HUES64 (cell line): Measurements from ENCODE around the gene DHX57. TPM values are rescaled to one million over a fixed set of nuclear protein-coding genes. Genes with fewer than 3 reads are reported as not detected.

Experiments
- H3K27ac ChIP-seq: 2 replicates; pipeline ENCODE4 v1.7.0; 2013; ENCODE audit warnings: low read depth, low read length, inconsistent platforms
- H3K27me3 ChIP-seq: 2 replicates; pipeline ENCODE4 v1.6.1; 2013; ENCODE audit warnings: mild to moderate bottlenecking, low read length; ENCODE audit not compliant: insufficient read depth
- H3K36me3 ChIP-seq: 2 replicates; pipeline ENCODE4 v1.6.1; 2013; ENCODE audit warnings: mild to moderate bottlenecking, low read length; ENCODE audit not compliant: insufficient read depth
- H3K4me1 ChIP-seq: 2 replicates; pipeline ENCODE4 v1.6.1; 2013; ENCODE audit warnings: mild to moderate bottlenecking, low read length, moderate library complexity; ENCODE audit not compliant: insufficient read depth
- H3K4me3 ChIP-seq: 2 replicates; pipeline ENCODE4 v1.5.1; 2013; ENCODE audit warnings: mild to moderate bottlenecking, low read length, moderate library complexity
- H3K9ac ChIP-seq: 2 replicates; pipeline ENCODE4 v1.6.1; 2013; ENCODE audit warnings: mild to moderate bottlenecking, low read depth, low read length
- H3K9me3 ChIP-seq: 2 replicates; pipeline ENCODE4 v1.6.1; 2013; ENCODE audit warnings: low read depth, low read length; ENCODE audit not compliant: insufficient read depth
- WGBS: fragments of 150-250, 120-280 bp; methylation state at CpG from one replicate; pipeline ENCODE4 v1.1.7; 2013; ENCODE audit warnings: missing lambda C conversion rate; 5-methylcytosine and 5-hydroxymethylcytosine counted together
- polyA plus RNA-seq, 2 experiments: library from polyadenylated mRNA; stranded (reverse); fragments of 50-300 nt; gene quantifications; one replicate each; pipeline ENCODE4 v1.2.3, GENCODE V29; 2013

DHX57 gene, protein sequence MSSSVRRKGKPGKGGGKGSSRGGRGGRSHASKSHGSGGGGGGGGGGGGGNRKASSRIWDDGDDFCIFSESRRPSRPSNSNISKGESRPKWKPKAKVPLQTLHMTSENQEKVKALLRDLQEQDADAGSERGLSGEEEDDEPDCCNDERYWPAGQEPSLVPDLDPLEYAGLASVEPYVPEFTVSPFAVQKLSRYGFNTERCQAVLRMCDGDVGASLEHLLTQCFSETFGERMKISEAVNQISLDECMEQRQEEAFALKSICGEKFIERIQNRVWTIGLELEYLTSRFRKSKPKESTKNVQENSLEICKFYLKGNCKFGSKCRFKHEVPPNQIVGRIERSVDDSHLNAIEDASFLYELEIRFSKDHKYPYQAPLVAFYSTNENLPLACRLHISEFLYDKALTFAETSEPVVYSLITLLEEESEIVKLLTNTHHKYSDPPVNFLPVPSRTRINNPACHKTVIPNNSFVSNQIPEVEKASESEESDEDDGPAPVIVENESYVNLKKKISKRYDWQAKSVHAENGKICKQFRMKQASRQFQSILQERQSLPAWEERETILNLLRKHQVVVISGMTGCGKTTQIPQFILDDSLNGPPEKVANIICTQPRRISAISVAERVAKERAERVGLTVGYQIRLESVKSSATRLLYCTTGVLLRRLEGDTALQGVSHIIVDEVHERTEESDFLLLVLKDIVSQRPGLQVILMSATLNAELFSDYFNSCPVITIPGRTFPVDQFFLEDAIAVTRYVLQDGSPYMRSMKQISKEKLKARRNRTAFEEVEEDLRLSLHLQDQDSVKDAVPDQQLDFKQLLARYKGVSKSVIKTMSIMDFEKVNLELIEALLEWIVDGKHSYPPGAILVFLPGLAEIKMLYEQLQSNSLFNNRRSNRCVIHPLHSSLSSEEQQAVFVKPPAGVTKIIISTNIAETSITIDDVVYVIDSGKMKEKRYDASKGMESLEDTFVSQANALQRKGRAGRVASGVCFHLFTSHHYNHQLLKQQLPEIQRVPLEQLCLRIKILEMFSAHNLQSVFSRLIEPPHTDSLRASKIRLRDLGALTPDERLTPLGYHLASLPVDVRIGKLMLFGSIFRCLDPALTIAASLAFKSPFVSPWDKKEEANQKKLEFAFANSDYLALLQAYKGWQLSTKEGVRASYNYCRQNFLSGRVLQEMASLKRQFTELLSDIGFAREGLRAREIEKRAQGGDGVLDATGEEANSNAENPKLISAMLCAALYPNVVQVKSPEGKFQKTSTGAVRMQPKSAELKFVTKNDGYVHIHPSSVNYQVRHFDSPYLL (N-terminal part only)
- 24.6 TPM for polyA plus RNA-seq (2013, experiment 1 of 2)
- 22.3 TPM for polyA plus RNA-seq (2013, experiment 2 of 2)

DNA sequence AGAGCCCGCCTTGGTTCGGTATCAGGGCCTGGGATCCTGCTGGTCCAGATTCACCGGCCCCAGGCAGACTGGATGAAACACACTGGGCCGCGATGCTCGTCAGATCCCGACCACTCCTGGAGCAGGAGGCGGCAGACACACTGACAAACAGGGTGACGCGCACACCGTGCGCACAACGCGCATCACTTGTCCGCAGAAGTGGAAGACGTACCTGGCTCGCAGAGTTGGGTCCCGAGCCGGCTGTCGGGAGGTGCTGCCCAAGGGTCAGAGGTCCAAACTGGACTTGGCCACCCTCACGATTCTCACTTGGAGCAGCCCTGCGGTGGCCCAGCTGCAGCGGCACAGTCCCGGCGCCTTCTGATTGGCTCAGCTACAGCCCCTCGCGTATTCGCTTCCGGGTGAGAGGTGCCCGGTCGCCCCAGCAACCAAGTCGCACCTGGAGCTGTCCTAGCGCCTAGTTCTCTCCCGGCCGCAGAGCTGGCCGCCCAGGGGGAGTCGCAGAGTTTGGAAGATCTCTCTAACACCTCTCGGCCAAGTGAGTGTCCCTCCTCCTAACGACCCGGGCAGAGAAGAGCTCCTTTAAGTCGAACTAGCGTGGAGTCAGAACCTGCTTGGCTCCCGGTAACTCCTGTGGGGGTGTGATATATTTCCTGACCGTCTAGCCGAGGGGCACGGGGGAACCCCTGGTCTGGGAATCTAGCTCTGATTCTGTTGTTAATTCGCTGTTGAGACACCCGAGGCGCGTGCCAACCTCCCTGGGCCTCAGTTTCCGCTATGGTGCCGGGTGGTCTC is at the start of gene DHX57, which contains the start of gene MORN2:
Gene DHX57, minus strand, starts transcription at position 359 of the 792 bp plus-strand sequence. CDS start 7,529 bp downstream, outside the sequence.
Gene MORN2, plus strand, starts transcription at position 401 of the 792 bp plus-strand sequence.
- no peaks in the 10 kb centered on the region for H3K27me3 ChIP-seq
- H3K36me3 ChIP-seq = no peaks in the 10 kb centered on the region
- H3K27ac ChIP-seq = no peak within 1 kb of the TSS
- H3K4me1 ChIP-seq = no peaks in the 10 kb centered on the region
- no peaks in the 10 kb centered on the region for H3K9me3 ChIP-seq
- H3K9ac ChIP-seq = peak within 1 kb of the TSS; percentile 71
- under 1% methylated on average over 52 of the region's 52 CpGs for WGBS
- H3K4me3 ChIP-seq = peak within 1 kb of the TSS; percentile 83

DNA sequence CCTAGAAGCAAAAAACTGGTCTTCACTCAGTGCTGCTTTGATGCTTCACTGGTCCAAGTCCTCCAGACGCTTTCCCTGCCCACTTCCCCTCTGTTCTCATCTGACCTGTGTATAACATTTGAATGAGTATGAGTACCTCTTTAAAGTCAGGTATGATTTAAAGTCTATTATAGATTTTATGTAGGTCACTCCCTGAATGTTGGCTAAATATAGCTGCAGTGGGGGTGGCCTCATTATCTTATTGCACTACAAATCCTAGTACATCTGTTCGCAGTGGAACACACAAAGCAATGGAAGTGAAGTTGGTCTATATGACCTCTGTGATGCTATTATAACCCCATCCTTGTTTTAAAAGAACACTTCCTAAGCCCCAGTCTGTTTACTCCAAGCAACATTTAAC is 47.2 kb upstream of the DHX57 start:
- Histone ChIP-seq H3K36me3 (no peaks in the 10 kb centered on the region), H3K27ac (no peak overlapping the region), H3K9ac (no peak overlapping the region), H3K4me3 (no peak overlapping the region), H3K9me3 (no peaks in the 10 kb centered on the region), H3K4me1 (no peaks in the 10 kb centered on the region; the same call in 1 of the 2 replicates), H3K27me3 (no peaks in the 10 kb centered on the region)
- WGBS = 100% methylated on average over 2 of the region's 2 CpGs

DNA sequence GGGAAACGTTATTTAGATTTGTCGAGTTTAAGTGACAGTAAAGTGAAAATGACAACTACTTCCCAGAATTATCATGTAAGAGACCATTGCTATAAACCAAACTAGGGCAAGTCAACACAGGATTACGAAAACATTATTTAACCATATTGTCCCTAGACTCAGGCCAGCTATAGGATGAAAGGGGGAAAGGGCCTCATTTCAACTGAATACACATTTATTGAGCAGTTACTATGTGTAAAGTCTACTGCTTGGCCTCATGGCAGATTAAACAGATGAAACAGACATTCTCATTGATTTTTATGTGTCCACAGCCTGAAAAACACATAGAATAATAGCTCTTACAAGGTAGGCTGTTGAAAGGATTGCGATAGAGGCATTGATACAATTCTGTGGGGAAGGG is 46.7 kb upstream of the DHX57 start:
- no peak overlapping the region for H3K4me3 ChIP-seq
- no peaks in the 10 kb centered on the region for H3K27me3 ChIP-seq
- no peaks in the 10 kb centered on the region; the same call in 1 of the 2 replicates for H3K4me1 ChIP-seq
- 85% methylated on average over 2 of the region's 4 CpGs for WGBS
- H3K36me3 ChIP-seq = no peaks in the 10 kb centered on the region
- no peaks in the 10 kb centered on the region for H3K9me3 ChIP-seq
- no peak overlapping the region for H3K9ac ChIP-seq
- H3K27ac ChIP-seq = no peak overlapping the region

DNA sequence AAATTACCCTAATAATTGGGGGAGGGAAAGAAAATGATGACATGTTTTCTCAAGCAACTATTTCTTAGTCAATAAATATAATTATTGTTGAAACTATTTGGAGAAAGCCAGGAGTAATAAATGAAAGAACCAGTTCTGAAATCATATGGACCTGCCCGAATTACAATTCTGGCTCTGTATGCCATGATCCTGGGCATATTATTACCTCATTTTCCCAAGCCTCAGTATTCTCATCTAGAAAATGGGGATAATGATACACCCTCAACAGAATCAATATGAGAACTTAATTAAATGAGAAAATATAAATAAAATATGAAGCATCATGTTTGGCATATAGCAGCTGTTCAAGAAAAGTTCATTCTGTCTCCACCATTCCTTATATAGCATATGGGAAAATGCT is 36.9 kb upstream of the DHX57 start:
- H3K36me3 ChIP-seq = no peaks in the 10 kb centered on the region
- no peak overlapping the region for H3K27ac ChIP-seq
- WGBS = 36% methylated on average over 1 of the region's 1 CpG
- no peaks in the 10 kb centered on the region for H3K9me3 ChIP-seq
- no peaks in the 10 kb centered on the region for H3K27me3 ChIP-seq
- no peak overlapping the region for H3K4me3 ChIP-seq
- no peak overlapping the region for H3K9ac ChIP-seq
- no peaks in the 10 kb centered on the region for H3K4me1 ChIP-seq

DNA sequence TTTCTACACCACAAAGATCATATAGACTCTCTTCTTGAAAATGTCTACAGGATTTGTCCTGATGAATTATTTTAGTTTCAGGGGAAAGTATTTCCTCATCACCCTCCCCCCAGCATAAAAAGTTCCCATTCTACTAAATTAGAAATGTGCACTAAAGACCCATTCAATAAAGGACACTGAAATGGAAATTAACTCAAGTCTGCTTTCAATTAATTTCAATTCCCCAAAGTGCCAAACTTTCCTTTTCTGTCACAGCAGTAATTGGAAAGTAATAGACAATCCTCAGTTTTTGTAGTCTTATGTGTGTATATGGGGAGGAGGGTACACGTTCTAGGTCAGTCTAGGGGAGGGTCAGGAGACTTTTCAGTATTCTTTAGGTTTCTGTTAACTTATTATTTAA is 35.5 kb upstream of the DHX57 start:
- no peak overlapping the region for H3K27ac ChIP-seq
- H3K36me3 ChIP-seq = no peaks in the 10 kb centered on the region
- no peak overlapping the region for H3K4me3 ChIP-seq
- no peaks in the 10 kb centered on the region for H3K9me3 ChIP-seq
- no peak overlapping the region for H3K9ac ChIP-seq
- H3K4me1 ChIP-seq = no peaks in the 10 kb centered on the region
- WGBS = no CpG with 5 or more reads among the region's 1 CpG
- no peaks in the 10 kb centered on the region for H3K27me3 ChIP-seq

DNA sequence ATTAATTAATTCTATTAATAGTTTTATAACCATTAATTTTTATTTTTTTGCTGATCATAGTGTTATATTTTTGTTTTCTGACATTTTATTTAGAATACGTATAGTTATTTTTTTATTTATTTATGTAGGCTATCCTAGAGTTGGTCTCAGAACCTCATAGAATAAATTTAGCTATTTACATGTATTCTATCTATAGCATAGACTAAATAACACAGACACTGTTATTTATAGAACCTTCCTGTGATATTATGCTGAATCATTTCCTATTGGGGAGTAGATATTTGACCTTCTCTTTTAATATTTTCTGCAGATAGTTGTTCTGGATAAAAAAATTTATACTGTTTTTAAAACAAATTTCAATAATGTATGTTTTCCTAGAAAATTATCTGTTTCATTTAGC is 34.1 kb upstream of the DHX57 start:
- Histone ChIP-seq H3K4me1 (no peaks in the 10 kb centered on the region), H3K9me3 (no peaks in the 10 kb centered on the region), H3K27me3 (no peaks in the 10 kb centered on the region), H3K36me3 (no peaks in the 10 kb centered on the region), H3K4me3 (no peak overlapping the region), H3K9ac (no peak overlapping the region), H3K27ac (no peak overlapping the region)
- WGBS = no CpG with 5 or more reads among the region's 1 CpG

DNA sequence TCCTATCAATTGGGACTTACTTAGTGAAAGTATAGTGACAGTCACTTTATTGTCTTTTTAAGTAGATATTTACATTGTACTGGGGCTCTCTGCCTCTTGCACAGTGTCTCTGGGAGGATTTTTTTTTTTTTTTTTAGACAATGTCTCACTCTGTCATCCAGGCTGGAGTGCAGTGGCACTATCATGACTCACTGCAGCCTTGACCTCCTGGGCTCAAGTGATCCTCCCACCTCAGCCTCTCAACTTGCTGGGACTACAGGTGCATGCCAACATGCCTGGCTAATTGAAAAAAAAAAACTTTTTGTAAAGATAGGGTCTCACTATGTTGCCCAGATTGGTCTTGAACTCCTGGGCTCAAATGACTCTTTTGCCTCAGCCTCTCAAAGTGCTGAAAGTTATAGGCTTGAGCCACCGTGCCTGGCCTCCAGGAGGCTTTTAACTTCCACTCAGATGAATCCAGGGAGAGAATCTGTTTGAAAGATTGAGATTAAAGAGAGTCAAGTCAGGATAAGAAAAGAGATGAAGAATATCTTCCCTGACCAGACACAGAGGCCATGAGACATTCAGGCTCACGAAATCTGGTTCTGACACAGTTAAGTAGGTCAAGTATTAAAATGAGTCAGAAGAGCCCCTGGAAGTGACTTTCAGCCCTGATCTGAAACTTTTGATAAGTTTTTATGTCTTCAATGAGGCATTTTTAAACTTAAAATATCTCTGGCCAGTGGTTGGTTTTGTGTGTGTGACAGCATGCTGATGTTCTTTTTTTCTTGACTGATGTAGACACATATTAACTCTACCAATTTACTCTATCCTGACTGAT is 32.2 kb upstream of the DHX57 start:
- H3K27me3 ChIP-seq = no peaks in the 10 kb centered on the region
- no peaks in the 10 kb centered on the region for H3K4me1 ChIP-seq
- H3K9me3 ChIP-seq = no peaks in the 10 kb centered on the region
- no peak overlapping the region for H3K4me3 ChIP-seq
- no peaks in the 10 kb centered on the region for H3K36me3 ChIP-seq
- 86% methylated on average over 2 of the region's 2 CpGs for WGBS
- H3K9ac ChIP-seq = no peak overlapping the region
- H3K27ac ChIP-seq = no peak overlapping the region

DNA sequence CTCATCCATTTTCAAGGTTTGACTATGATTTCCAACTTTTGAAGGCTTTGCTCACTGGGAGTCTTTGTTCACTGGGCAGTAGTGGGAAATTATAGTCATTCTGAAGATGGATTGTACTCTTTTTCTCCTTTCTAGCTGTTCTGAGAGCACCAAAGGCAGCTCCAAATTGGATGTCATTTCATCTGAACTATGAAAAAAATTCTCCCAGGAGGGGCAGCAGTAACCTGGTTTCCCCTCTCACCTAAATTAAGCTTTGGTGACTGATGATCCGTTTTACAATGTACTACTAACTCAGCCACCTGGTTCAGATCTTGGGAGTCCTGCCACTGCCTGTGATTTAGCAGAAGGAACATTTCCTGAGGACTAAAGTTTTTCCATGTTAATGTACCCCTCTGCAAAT is 31.5 kb upstream of the DHX57 start:
- Histone ChIP-seq H3K9ac (no peak overlapping the region), H3K27ac (no peak overlapping the region), H3K4me3 (no peak overlapping the region), H3K27me3 (no peaks in the 10 kb centered on the region), H3K36me3 (no peaks in the 10 kb centered on the region), H3K9me3 (no peaks in the 10 kb centered on the region), H3K4me1 (no peaks in the 10 kb centered on the region)
- 94% methylated on average over 1 of the region's 1 CpG for WGBS

DNA sequence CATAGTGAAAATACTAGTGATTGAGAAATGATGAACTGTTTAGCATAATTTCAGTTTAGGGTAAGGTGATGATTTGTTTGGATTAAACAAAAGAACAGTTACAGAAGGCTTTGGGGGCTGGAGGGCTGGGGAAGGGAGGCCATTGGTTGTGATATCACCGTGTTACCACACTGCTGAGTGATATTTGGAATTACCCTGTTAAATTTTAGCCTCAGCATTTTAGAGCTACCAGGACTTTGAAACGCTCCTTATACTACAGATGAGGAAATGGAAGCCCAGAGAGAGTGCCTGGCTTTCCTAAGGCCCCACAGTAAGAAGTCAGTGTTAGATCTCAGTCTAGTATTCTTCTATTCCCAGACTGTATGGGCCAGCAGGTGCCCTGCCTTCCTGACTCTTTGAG is 29.5 kb upstream of the DHX57 start:
- Histone ChIP-seq H3K9me3 (no peaks in the 10 kb centered on the region), H3K27ac (no peak overlapping the region), H3K27me3 (no peaks in the 10 kb centered on the region), H3K9ac (no peak overlapping the region), H3K4me3 (no peak overlapping the region), H3K36me3 (no peaks in the 10 kb centered on the region), H3K4me1 (no peaks in the 10 kb centered on the region)
- 81% methylated on average over 2 of the region's 2 CpGs for WGBS

DNA sequence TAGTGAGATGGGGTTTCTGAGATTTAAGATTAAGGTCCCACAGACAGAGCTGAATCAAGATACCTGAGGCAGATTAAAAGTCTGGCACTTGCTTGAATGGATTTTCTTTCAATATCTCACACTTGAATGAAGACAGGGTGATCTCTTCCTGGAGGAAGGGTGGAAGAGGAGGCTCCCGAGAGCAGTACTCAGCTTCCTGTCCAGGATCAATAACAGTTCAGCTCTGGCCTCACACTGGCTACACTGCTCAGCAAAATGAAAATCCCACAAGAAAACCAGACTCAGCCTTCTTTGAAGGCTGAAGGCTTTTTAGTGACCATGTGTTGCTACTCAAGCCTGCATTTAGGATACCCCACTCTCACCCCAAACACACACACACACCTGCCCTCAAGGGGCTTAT is 25.0 kb upstream of the DHX57 start:
- H3K4me1 ChIP-seq = no peaks in the 10 kb centered on the region
- no peak overlapping the region for H3K9ac ChIP-seq
- no peaks in the 10 kb centered on the region for H3K27me3 ChIP-seq
- no peak overlapping the region for H3K27ac ChIP-seq
- H3K36me3 ChIP-seq = no peaks in the 10 kb centered on the region
- WGBS = 82% methylated on average over 1 of the region's 1 CpG
- H3K9me3 ChIP-seq = no peaks in the 10 kb centered on the region
- no peak overlapping the region for H3K4me3 ChIP-seq
